ENCODE measurements around the gene FAM120AOS.

GRCh38 chr9:93468763-93469456 is 15.5 kb upstream of the FAM120AOS start:
- no peak for TF ChIP-seq EZH2 (IDR thresholded peaks at IDR 0.05; ENCODE audit: low read depth, low read length, severe bottlenecking)
- TF ChIP-seq CTCF (IDR thresholded peaks at IDR 0.05; ENCODE audit: control extremely low read depth in 1 of 3, insufficient read depth in 1 of 3, low read depth in 1 of 3, low read length in 3 of 3), result no peak
- TF ChIP-seq EP300 (IDR thresholded peaks at IDR 0.05; ENCODE audit: borderline replicate concordance in 1 of 2, low read depth in 2 of 2, low read length in 2 of 2), result no peak
- TF ChIP-seq JUND (IDR thresholded peaks at IDR 0.05; ENCODE audit: low read length), result no peak
- TF ChIP-seq MAX (IDR thresholded peaks at IDR 0.05), result no peak
- TF ChIP-seq POLR2AphosphoS5 (IDR thresholded peaks at IDR 0.05; ENCODE audit: low read depth, low read length), result no peak
- TF ChIP-seq CBX8 (IDR thresholded peaks at IDR 0.05; ENCODE audit: borderline replicate concordance, low read depth, low read length), result no peak
- TF ChIP-seq CHD7 (IDR thresholded peaks at IDR 0.05; ENCODE audit: insufficient replicate concordance, low read length), result no peak
- no peak for TF ChIP-seq ATF3 (IDR thresholded peaks at IDR 0.05; ENCODE audit: insufficient read depth, low read depth, low read length)
- TF ChIP-seq TCF12 (IDR thresholded peaks at IDR 0.05; ENCODE audit: low read depth, low read length), result no peak
- TF ChIP-seq BACH1 (IDR thresholded peaks at IDR 0.05; ENCODE audit: low read length), result no peak
- TF ChIP-seq ZNF274 (IDR thresholded peaks at IDR 0.05; ENCODE audit: borderline replicate concordance, extremely low read depth, low read length), result no peak
- TF ChIP-seq POLR2A (IDR thresholded peaks at IDR 0.05; ENCODE audit: control extremely low read depth in 1 of 2, low read depth in 2 of 2, low read length in 2 of 2), result no peak
